ENCODE results near the gene DFFA. TPM values are rescaled to one million over a fixed set of nuclear protein-coding genes. Genes with fewer than 3 reads are reported as not detected.

The DFFA gene
- total RNA-seq, 1 donor from 2014 or later, result 49.5 TPM

GRCh38 chr1:10440305-10440704 is 32.0 kb downstream of the DFFA start:
- no peak overlapping the region for H3K4me3 ChIP-seq (ENCODE audit: low read depth, low read length)
- no peak for TF ChIP-seq CTCF (conservative IDR thresholded peaks at IDR 0.05; ENCODE audit: low read depth, low read length)
- no peak for DNase-seq (ENCODE audit: low read depth)

- DNase-seq (ENCODE audit: low read depth), result no peak
- TF ChIP-seq CTCF (conservative IDR thresholded peaks at IDR 0.05; ENCODE audit: low read depth, low read length), result no peak
- no peak overlapping the region for H3K4me3 ChIP-seq (ENCODE audit: low read depth, low read length)
Measured at GRCh38 chr1:10438677-10439163, 33.6 kb downstream of the DFFA start.

DNA sequence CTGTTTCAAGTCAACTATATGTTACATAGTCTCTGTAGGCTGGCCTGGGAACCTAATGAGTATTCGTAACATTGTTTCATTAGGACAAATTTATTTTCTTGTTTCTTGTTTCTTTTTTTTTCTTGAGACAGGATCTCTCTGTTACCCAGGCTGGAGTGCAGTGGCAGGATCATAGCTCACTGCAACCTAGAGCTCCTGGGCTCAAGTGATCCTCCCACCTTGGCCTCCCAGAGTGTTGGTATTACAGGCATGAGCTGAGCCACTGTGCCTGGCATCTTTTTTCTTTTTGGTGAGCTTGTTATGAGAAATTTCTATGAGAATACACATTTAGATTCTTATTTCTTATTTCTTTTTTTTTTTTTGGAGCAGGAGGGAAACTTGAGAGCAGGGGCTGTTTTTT is 35.3 kb downstream of the DFFA start:
- no peak overlapping the region for H3K4me3 ChIP-seq (ENCODE audit: low read depth, low read length)
- TF ChIP-seq CTCF (conservative IDR thresholded peaks at IDR 0.05; ENCODE audit: low read depth, low read length), result no peak

GRCh38 chr1:10434590-10434989 is 37.7 kb downstream of the DFFA start:
- DNase-seq (ENCODE audit: low read depth), result no peak
- no peak for TF ChIP-seq CTCF (conservative IDR thresholded peaks at IDR 0.05; ENCODE audit: low read depth, low read length)
- no peak overlapping the region for H3K4me3 ChIP-seq (ENCODE audit: low read depth, low read length)

More for the DNA sequence above, 35.3 kb downstream of the DFFA start:
- DNase-seq (ENCODE audit: low read depth), result no peak

- no peak overlapping the region for H3K4me3 ChIP-seq (ENCODE audit: low read depth, low read length)
- TF ChIP-seq CTCF (conservative IDR thresholded peaks at IDR 0.05; ENCODE audit: low read depth, low read length), result no peak
Measured at GRCh38 chr1:10433790-10434189, 38.5 kb downstream of the DFFA start.

DNA sequence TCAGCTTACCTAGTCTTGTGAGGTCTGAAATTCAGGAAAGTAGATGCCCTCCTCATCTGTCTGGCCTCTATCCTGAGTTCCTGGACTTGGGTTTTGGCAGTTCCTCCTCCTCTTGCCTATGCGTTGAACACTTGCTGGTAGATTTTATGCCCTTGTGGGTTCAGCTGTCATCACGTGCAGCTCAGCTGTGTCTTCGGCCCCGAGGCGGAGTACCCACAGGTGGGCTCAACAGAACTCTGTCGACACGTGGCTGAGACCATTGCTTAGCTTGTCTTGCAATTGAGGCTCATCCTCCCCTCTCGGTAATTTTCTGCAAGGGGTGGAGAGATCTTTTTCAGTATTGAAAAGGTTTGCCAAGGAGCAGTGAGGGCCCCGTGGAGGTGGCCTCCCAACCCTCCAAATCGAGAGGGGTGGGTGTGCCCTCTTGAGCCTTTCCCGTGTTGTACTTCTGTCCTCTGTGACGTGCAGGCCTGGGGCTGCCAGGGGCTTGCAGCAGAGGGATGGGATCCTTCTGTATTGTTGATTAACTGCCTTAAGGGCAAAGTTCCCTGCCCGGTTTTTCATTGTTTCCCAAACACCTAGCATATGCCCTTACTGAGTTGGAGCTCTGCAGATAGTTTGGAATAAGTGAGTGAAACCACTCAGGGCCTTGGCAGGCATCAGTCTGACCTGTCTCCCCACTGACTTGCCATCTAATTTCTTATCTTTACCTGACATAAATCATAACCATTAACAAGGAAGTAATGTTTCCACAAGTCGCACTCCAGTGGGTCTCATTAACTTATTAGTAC is 39.2 kb downstream of the DFFA start:
- H3K4me3 ChIP-seq (ENCODE audit: low read depth, low read length), result no peak overlapping the region
- DNase-seq (ENCODE audit: low read depth), result no peak
- TF ChIP-seq CTCF (conservative IDR thresholded peaks at IDR 0.05; ENCODE audit: low read depth, low read length), result no peak

More at GRCh38 chr1:10433790-10434189, 38.5 kb downstream of the DFFA start:
- no peak for DNase-seq (ENCODE audit: low read depth)
